GM18861 (cell line): Measurements from ENCODE around the gene RMI1.
A peak's percentile ranks its signal among the peaks of the same experiment; 100 is the strongest.

Experiments used
- ATAC-seq: cut with Tn5 transposase; IDR thresholded peaks from one replicate; pipeline ENCODE4 v1.9.1; 2021; ENCODE audit not compliant: unreplicated experiment

Gene RMI1

DNA sequence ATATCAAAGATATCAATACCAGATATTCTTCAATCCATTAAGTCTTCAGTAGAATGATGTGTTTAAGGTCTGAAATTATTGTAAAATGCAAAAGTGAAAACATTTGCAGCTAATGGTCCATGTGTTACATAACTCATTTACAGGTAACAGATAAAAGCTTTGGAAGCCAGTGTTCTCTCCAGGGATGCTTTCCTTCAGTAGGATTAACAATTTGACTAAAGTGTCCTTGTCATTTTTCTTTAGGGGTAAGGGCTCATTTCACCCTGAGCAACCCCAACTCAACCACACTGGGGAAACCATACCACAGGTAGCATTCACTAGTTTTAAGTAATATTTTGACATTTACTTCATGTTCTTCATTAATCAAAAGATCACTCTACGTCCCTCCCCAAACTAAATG lies 13.5 kb upstream of the RMI1 start:
- no peak for ATAC-seq

DNA sequence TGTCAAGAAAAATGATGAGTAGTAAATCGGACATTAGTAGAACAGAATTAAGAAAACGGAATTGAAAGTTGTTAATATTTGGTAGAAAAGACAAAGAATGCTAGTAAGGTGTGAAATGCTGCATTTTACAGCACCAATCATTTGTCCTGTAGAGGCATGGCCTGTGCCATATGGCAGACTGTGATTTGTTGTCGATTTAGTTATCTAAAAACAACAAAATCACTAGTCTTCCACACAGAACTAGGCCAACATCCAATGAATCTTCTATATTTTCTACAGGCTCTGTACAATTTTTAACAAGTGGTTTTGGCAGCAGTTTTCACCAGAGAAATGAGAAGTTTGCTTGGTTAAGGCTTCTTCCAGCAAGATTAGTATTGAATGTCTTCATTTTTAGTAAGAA lies 11.0 kb upstream of the RMI1 start:
- no peak for ATAC-seq

DNA sequence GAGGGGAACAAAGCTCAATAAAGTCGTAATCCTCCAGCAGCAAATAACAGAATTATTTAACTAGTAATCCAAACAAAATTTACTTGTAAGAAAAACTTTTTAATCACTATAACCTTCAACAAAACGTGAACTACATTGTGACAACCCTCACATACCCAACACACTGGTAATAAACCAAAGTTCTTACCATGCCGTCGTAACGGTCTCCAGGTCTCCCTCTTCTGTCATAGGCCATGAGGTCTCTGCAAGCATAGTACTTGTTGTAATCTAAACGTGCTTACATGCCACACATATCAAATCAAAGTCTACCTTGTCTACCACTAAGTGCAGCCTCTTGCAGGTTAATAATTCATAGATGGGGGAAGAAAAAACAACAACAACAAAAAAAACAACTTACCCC lies 9.1 kb upstream of the RMI1 start:
- no peak for ATAC-seq

DNA sequence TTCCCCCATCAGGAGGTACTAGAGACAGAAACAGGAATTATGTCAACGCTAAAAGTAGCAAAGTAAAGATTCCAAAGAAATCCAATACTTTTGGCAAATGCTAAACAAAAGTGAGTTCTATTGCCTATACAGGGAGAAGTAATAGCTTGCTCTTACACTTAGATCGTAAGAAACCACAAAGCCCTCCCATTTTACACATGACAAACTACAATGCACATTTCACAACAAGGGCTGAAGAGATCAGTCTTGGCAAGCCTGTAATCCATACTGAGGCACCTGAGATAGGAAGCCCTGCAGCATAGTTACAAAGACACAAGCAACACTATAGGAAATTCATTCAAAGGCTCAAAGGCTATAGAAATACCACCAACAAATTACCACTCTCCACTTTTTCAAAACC lies 8.3 kb upstream of the RMI1 start:
- no peak for ATAC-seq

DNA sequence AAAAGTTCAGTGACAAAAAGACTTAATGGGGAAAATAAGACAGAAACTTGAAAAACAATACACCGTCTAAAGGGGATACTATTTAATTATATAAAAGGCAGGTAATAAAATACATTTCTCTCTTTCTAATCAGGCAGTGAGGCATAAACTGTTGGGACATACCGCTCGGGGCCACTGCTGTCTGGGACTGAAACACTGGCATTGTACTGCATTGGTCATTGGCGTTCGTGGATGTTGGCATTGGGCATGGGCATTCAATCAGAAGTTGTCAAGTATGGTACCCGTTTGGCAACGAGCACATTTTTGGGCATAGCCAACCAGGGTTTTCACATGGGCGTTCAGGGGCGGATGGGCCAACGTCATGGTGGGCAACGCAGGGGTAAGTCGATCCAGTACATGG lies 5.3 kb upstream of the RMI1 start:
- ATAC-seq, result no peak

DNA sequence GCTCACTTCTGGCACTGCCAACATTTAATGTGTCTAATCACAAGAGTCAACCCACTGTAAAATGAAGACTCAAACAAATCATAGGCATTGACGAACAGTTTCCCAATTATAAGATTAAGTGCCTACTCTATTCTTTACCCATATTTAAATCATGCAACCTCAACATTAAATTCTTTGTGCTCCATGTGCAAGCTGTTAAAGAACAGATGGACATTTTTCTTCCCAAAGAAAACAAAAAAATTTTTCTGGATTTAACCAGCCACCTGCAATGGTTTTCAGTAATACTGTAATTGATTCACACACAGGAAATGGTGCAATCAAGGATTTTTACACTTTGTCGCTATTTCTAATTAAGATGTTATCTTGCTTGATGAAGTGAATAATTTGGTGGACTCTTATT lies 4.2 kb upstream of the RMI1 start:
- no peak for ATAC-seq

DNA sequence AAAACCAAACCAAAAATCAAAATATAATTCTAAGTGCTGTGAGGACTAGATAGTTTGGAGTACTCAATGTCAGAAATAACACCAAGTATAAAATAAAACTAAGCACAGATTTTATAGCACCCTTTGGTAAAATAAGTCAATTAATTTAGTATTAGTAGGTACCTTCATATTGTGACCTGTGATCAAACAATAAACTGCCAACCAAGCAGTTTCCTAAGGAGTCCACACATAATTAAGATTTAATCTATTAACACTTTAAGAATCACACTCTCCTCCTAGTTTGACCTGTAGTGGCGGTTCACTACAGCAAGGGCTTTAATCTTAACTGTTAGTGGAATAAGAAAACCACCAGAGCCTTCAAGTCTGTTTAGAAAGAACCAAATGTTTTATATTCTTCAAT lies 3.4 kb upstream of the RMI1 start:
- ATAC-seq, result no peak

DNA sequence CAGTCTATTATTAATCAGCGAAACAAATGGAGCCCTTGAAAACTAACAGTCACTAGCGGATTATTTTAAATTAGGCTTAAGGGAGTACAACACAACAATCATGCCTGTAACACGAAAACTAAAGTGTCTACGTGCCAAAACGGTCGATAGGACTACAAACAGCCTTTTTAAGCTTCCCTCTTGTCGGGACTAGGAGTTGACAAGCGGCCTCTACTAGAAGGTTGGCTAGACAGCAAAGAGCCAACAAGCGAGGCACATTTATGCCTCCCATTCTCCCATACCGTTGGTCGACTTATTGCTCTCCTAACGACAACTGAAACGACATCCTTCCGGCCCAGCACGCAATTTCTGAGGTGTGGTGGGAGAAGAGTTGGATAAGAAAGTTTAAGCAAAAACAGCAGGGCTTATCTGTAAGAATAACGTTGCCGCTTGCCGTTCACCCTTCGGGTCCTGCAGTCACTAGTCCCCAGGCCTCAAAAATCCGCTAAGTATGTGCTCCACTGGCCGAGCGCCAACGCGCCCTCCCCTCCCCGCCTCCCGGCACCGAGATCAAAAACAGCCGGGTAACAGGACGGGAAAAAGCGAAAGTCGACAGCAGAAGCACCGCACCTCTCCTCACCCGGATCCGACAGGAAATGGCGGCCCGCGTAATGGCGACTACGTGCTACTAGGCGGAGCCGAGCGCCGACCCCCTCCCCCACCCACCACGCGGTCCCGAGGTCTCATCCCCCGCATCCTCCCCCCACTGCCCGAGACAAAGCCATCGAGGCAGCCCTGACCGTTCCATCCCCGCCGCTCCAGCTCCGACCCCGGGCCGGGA lies 1.4 kb upstream of the RMI1 start:
- ATAC-seq, result no peak

DNA sequence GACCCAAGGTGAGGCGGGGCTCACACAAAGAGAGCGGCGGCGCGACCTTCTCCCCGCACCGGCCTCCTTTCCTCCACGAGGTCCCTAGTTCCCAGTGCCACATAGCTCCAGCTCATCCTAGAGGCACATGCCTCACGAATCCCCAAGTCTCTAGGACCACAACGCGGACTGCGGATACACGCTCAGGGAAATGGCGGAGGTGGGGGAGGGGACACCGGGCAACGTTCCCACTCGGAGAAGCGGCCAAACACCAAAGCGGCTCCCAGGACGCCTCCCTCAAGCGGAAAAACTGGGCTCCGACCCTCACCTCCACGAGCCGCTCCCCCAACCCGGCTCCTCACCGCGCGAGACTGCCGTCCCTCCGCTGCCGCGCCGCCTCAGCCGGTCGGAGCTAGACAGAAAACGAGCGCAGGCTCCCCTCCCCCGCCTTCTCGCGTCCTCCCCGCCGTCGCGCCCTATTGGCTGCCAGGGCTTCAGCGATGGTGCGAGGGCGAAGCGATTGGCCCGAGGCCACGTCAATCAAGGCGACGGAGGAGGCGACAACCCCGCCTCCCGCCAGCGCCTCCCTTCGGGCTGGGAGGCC lies 702 bp upstream of the RMI1 start, which contains the start of gene HNRNPK:
Gene HNRNPK (minus strand): TSS at position 404 of the 583 bp plus-strand sequence. CDS start 1,963 bp downstream, outside the sequence.
- ATAC-seq, result peak; percentile 84

DNA sequence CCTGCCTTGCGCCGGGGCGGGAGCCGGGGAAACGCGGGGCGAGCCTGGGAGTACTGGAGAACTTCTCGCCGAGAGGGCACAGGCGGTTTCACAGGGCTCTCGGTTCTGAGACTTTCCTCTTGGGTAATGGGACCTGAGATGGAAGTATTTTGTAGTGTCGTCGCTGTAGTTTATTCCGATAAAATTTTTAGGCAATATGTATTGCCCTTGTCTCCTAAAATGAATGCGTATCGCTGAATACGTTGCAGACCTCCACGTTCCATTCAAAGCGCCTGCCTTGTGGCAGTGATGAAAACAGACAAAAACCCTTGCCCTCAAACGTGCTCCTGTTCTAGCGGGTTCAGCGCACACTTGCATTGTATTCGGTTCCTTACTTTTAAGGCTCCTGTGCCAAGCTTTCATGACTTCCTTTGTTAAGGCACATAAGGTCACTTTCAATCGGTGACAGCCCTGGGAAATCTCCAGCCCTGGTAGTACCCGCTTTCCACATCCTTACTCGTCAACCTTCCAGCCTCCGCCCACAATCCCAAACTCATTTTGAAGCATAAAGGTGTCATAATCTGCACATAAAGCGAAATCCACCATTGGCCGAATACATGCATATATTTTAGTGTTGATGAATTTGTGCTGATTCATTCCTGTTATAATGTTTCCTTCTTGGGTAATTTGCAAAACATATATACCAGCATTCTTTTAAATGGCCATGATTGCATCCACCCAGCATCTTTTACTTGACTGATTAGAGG lies 694 bp downstream of the RMI1 start:
- no peak for ATAC-seq

DNA sequence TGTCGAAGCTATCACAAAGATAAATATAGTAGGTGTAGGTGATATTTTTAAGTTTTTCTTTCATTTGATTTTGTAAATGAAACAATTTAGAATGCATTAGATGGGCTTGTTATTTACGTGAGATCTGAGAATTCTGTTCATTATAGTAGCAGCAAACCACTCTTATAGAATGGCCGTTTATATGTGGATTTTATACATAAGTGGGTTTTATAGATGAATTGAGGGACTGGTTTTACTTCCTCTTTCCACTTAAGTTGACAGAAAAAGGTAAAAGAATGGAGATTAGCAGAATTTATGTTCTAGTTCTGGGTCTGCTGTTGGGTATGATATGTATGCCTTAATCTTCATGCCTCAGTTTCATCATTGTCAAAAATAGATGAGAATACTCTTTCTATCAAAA lies 5.6 kb downstream of the RMI1 start:
- ATAC-seq, result no peak

DNA sequence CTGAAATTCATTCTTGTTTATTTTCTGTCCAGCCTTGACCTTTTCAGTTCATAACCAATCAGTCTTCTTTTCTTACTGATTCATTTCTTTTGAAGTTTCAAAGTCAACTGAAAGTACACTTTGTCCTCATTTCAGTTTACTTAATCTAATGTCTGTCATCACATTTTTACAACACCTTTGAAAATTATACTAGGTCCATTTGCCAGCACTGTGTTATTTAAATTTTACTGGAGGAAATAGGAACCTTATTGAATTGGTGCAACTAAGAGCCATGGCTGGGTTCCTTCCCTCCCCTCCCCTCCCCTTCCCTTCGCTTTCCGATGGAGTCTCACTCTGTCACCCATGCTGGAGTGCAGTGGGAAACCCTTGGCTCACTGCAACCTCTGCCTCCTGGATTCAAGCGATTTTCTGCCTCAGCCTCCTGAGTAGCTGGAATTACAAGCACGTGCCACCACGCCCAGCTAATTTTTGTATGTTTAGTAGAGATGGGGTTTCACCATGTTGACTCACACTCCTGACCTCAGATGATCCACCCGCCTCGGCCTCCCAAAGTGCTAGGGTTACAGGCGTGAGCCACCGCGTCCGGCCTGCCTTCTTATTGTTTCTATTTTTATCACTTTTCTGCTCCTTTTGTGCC lies 6.3 kb downstream of the RMI1 start:
- ATAC-seq, result no peak

DNA sequence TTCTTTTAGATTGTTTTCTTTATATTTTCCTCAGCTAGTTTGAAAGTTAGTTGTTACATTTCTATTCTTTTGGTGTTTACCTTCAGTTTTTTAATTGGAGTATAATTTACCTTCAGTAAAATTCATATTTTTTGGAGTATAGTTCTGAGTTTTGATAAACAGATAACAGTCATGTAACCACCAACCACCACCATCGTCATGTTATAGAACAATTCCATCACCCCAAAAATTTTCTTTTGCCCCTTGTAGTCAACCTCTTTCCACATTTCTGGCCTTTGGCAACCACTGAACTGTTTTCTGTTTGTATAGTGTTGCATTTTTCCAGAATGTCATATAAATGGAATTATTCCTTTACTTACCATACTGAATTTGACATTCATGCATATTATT lies 6.8 kb downstream of the RMI1 start:
- ATAC-seq, result no peak

DNA sequence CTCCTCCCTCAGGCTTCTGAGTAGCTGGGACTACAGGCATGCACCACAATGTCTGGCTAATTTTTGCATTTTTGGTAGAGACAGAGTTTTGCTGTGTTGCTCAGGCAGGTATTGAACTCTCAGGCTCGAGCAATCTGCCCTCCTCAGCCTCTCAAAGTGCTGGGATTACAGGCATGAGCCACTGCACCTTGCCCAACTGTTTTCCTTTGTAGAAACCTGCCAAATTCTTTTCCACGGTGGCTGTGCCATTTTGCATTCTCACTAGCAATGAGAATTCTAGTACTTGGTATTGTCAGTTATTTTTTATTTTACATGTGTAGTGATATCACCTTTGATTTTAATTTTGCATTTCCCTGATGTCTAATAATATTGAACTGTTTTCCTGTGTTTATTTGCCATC lies 7.8 kb downstream of the RMI1 start:
- ATAC-seq, result no peak

DNA sequence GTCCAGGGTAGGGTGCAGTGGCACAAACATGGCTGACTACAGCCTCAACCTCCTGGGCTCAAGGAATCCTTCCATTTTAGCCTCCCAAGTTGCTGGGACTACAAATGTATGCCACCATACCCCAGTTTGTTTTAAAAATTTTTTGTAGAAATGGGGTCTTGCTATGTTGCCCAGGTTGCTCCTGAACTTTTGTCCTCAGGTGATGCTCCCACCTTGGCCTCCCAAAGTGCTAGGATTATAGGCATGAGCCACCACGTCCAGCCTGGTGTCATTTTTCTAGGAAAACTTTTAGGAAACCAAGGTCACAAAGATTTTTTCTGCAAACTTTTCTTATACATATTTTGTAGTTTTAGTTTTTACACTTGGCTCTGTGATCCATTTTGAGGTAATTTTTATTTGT lies 10.8 kb downstream of the RMI1 start:
- ATAC-seq, result no peak

DNA sequence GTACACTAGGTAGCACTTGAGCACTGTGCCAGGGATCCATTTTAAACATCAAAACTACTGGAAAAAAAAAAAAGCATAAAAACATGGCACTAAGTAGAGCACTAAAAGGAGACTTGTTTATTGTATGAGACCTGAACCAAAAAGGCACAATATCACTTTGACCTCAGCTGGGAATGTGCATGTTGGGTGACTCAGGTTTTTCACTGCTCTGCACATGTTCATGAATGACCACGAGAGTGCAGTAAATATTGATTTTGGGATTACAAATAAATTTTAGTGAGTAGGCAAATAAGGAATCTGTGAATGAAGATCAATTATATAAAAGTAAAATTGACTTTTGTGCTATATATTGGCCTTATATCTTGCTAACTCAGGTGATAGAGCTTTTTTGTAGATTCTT lies 11.8 kb downstream of the RMI1 start:
- ATAC-seq, result no peak

DNA sequence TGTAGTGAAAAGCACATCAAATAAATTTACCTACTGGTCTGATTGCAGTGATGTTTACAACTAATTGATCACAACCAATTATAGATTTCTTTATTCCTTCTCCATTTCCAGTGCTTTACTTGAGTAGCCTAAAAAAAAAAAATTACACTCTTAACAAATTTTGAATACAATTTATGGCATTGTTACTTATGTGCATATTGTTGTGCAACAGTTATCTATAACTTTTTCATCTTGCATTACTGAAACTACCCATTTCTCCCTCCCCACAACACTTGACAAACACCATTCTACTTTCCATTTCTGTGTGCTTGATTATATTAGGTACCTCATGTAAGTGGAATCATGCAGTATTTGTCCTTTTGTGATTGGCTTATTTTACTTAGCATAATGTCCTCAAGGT lies 12.3 kb downstream of the RMI1 start:
- no peak for ATAC-seq

DNA sequence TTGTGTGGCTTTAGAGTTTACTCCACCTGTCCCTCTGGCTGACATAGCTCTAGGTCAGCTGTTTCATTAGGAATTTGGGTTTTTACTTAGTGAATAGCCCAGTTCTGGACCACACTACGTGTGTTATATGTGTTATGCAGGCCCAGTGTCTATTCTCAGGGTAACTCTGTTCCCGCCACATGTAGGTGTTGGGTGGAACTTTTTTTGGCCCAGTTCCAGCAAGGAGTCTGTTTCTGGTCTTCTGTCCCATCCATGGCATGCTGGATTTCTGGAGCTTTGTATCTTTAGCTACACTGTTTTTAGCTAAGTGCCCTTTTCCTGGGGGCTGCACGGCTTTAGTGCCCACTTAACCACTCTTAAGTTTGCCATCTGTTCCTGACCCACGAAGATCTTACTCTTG lies 15.5 kb downstream of the RMI1 start:
- no peak for ATAC-seq

DNA sequence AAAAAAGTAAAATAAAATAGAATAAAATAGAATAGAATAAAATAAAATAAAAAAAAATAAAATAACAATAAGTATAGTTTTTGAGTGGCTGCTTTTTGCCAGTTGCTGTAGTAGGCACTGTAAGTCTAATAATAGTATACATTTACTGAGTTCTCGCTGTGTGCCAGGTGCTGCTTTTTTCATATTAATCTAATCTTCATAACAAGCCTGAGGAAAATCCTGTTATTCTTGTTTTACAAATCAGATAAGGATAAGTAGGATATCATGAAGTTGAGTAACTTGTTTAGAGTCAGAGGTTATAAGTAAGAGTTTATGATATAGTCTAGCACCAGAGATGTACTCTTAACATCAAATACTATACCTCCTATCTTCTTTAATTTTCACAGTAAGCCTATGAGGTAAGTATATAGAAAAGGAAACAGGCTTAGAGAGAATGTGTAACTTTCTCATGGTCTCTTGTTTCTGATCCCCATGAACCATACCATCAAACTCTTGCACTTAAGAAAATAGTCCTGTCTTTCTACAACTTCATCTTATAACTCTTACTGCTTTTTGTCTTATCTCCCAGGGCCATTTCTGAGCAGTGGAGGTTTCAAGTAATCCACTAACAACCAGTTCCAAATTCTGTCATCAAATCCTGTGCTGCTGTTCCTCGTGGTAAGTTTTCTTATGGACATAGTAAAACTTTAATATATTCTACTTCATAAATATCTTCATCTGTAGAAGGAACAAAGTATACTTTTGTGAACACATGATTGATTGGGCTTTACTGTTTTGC lies 18.7 kb downstream of the RMI1 start:
- ATAC-seq, result no peak

DNA sequence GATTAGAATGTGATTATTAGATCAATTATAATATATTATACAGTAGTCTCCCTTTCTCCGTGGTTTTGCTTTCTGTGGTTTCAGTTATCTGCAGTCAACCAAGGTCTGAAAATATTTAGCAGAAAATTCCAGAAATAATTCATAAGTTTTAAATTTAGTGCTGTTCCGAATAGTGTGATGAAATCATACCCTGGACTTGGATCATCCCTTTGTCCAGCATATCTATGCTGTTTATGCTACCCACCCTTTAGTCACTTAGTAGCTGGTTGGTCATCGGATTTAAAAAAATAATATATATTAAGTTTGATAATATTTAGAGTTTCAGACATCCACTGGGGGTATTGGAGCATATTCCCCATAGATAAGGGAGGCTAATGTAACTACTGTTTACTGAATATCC lies 19.6 kb downstream of the RMI1 start:
- ATAC-seq, result no peak

DNA sequence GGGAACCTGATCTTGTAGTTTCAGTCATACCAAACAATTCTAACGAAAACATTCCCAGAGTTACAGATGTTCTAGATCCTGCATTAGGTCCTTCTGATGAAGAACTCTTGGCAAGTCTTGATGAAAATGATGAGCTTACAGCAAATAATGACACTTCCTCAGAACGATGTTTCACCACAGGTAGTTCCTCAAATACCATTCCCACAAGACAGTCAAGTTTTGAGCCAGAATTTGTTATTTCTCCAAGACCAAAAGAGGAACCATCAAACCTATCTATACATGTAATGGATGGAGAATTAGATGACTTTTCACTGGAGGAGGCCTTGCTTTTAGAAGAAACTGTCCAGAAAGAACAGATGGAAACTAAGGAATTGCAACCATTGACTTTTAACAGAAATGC lies 21.0 kb downstream of the RMI1 start:
- no peak for ATAC-seq
